Germinal center (tissue), 1 donor: ENCODE results near the gene ARFGAP1.
"Not testable (repeated sequence)": the region's sequence is repeated elsewhere in the genome, so short reads cannot be mapped to it uniquely, and the experiment has no call there.

Experiments used
- DNase-seq: peaks from one replicate; pipeline ENCODE4 v3.0.0; 2012; ENCODE audit warnings: mixed read lengths, low spot score

ARFGAP1 gene

DNA sequence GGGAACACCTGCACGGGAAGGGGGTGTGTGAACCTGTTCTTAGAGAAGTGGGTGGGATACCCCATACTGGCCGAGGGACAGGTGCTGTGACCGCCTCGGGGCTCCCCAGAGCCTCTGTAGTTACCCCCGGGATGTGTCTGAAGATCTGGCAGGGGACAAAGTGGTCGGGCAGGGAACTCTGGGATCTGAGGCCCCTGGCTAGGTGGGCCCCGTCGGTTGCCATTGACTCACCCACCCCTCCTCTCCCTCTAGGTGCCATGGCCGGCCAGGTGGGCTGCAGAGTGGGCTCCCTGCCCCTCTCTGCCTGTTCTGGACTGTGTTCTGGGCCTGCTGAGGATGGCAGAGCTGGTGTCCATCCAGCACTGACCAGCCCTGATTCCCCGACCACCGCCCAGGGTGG, 32.6 kb upstream of the ARFGAP1 start:
- no peak for DNase-seq

DNA sequence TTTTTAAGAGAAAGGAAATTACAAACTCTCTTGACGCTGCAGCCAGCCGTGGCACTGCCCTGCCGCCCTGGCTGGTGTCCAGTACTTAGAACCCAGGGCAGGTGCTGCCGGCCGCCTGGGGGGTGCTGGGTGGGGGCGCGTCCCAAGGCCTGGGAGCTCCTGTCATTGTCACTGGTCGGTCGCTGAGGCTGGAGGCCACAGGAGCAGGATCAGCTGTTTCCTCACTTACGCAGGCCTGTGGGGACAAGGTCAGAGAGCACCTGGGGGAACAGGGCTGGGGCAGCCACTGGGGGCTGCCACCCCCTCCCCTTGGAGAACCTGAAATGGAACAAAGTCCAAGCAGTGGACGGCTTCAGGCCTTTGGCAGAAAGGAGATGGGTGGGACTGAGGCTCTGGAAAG, 31.3 kb upstream of the ARFGAP1 start:
- DNase-seq = no peak

DNA sequence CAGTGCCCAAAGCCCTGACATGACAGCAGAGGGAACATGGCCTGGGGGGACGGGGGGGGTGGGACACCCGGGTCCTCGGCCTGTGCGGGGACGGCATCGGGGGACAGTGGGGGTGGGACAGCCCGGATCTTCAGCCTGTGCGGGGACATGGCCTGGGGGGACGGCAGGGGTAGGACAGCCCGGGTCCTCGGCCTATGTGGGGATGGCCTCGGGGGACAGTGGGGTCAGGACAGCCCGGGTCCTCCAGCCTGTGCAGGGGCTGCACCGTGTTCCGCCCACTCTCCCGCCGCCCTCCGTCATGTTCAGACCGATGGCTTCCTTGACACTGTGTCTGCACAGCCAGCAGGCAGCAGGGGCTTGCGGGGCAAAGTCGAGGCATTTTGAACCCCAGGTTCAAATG, 29.9 kb upstream of the ARFGAP1 start:
- DNase-seq = no peak

DNA sequence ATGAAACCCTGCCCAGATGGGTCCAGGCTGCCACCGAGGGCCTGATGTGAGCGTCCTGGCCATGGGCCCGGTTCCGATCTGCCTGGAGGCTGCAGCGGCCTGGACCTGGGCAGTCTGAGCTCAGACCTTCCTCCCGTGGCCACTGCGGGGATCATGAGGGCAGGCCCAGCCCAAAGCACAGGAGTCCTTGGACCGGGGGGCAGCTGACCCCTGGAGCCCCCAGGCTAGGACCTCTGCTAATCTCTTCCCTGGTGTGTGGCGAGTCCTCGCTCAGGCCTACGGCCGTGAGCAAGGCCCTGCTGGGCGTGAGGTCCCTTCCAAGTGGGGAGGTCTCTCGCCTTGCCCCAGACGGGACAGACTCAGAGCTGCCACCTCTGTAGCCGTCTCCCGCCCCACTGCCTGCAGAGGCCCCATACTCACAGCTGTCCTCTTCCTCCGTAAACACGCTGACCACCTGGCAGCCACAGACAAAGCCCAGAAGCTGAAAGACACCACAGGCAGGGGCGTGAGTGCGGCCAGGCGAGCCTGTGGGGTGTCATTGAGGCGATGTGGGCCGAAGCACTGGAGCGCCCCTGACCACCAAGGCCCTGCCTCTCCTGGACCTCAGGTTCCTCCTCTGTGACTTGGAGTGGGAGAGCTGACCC, 28.9 kb upstream of the ARFGAP1 start:
- no peak for DNase-seq

DNA sequence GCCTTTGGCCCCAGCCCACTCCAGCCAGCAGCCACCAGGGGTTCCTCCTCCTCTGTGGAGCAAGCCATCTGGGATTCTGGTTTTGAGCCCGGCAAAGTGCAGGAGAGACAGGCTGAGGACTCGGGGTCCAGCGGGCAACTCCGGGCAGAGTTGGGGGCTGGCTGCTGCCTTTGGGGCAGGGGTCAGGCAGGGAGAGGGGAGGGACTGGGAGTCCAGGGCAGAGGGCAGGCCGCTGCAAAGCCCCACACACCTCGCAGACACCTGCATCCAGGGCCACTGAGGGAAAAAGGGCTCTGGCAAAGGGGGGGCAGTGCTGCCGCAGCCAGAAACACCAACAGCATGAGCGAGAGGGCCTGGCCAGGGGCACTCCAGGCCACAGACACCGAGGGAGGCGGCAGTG, 28.1 kb upstream of the ARFGAP1 start:
- DNase-seq = no peak

DNA sequence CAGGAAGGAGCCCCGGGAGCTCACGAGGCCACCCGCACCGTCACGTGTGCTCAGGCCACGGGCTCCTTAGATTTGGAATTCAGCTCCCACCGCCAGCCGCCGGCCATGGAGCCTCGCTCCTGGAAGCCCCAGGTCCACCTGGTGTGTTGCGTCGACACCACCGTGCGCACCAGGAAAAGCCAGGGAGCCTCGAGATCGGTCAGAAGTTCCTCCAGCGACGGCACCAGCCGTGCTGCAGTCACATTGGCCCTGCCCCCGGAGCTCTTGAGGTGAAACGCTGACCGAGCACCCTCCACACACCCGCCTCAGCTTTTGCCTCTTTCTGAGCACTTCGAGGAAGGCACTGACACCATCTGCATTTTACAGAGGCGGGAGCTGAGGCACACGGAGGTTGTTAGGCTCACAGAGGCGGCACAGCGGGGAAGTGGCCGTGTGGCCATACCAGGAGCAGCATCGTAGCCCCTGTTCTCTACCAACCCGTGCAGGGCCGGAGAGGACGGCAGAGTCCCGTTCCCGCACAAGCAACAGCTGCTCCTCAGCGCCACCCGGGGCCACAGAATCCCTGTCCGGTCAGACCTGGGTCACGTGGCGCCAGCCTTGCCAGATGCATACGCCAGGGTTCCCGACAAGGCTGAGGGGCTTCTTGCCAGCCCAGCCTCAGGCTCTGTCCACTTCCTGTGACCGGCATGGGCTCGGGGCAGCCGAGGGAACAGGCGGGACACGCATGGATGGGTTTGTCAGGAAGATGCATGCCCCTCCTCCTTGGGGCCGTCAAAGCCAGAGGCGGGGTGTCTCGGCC, 25.9 kb upstream of the ARFGAP1 start:
- DNase-seq = no peak

DNA sequence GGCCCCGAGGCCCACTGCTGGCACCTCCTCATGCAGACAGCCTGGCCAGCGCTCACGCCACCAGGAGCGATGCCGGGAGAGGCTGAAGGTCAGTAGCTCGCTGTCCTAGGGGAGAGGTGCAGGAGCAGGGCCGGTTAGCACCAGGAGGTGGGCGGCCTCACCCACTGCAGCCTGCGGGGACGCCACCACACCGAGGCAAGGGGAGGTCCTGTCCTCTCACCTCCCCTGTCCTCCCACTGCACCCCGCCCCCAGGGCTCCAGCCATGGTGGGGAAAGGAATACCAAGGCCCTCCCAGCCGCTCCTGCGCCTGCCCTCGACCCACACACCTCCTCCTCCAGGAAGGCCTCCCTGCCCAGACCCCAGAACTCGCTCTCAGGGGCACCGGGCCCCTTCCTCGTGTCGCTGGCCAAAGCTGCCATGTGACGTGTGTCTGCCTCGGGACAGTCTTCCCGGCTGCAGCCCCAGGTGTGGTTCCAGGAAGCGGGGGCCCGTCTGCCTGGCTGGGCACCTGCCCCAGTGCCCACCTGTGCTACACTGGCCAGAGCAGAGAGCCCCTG, 24.9 kb upstream of the ARFGAP1 start:
- no peak for DNase-seq

DNA sequence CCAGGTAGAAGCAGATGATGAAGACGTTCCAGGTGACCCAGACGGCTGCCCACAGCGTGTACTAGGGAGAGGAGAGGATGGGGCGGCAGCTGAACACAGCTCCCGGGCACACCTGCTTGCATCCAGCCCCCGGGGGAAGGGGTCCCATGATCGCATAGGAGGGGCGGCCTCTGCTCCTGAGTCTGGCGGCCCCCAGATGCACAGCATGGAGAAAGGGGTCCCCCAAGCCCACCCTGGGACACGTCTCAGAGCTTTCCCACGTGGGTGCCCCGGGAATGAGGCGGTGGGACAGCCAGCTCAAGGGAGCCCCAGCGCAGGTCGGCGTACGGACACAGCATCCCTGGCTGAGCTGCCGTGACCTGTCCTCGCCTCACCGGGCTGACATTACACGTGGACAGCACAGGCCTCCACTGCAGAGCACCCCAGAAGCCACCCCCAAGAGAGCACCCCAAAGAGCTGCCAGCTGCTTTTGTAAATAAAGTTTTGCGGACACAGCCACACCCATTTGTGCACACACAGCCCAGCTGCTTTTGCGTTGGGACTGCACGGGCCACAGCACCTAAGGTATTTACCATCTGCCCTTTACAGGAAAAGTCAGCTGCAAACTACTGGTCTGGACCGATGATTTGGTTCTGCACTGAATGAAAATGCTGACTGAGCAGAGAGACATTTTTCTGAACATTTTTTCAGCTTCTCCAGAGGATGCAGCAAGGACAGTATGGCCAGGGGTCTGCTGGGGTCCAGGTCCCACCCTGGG, 23.6 kb upstream of the ARFGAP1 start:
- no peak for DNase-seq

DNA sequence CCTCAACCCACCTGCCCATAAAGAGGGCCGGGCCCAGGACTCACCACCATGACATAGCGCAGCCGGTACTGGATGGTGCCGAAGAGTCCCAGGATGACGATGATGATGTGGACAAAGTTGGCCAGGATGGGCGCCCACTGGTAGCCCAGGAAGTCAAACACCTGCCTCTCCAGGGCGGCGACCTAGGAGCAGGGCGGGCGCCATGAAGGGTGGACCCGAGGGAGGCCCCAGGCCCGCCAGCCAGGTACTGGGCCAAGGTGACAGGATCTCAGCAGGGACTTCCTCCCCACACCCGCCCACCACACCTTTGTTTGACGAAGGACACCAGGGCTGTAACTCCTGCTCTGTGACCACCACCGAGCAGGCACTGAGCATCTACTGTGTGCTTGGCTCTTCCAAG, 22.7 kb upstream of the ARFGAP1 start:
- DNase-seq = no peak

DNA sequence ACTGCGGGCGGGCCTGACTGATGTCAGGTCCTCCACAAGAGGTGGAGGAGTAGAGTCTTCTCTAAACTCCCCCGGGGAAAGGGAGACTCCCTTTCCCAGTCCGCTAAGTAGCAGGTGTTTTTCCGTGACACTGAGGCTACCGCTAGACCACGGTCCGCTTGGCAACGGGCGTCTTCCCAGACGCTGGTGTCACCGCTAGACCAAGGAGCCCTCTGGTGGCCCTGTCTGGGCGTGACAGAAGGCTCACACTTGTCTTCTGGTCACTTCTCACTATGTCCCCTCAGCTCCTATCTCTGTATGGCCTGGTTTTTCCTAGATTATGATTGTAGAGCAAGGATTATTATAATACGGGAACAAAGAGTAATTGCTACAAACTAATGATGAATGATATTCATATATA, 21.3 kb upstream of the ARFGAP1 start:
- not testable (repeated sequence) for DNase-seq

DNA sequence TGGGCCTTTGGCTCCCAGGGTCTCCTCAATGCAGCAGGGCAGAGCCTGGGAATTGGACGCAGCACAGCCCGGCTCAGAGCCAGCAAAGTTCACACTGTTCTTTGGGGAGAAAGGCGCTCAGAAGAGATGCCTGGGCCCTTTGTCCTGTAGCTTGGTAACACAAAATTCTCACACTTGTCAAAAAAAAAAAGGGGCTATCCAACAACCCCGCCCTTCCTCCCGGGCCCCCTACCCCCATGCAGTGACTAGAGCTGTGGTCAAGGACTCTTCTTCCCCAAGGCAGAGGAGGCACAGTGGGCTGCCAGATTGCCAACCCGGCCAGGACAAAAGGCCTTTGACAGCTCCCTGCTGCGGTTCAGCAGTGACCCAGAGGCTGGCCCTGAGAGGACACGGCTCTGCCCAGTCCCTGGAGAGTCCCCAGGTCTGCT, 20.3 kb upstream of the ARFGAP1 start:
- DNase-seq = no peak

DNA sequence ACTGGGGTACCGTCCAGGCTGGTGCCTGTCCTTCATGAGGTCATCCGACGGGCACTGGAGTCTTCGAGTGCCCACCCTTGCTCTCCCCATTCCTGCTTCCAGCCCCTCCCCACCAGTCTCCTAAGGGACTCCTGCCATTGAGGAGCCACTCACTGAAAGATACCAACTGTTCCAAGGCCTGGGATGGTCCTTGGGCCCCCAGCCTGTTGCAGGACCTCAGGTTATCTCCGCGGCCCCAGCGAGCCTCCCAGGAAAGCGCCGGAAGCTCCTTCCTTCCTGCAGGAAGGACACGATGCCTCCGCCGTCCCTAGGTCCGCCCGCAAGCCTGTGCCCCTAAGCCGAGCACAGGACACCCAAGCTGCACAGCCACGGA, 19.6 kb upstream of the ARFGAP1 start:
- DNase-seq = no peak

DNA sequence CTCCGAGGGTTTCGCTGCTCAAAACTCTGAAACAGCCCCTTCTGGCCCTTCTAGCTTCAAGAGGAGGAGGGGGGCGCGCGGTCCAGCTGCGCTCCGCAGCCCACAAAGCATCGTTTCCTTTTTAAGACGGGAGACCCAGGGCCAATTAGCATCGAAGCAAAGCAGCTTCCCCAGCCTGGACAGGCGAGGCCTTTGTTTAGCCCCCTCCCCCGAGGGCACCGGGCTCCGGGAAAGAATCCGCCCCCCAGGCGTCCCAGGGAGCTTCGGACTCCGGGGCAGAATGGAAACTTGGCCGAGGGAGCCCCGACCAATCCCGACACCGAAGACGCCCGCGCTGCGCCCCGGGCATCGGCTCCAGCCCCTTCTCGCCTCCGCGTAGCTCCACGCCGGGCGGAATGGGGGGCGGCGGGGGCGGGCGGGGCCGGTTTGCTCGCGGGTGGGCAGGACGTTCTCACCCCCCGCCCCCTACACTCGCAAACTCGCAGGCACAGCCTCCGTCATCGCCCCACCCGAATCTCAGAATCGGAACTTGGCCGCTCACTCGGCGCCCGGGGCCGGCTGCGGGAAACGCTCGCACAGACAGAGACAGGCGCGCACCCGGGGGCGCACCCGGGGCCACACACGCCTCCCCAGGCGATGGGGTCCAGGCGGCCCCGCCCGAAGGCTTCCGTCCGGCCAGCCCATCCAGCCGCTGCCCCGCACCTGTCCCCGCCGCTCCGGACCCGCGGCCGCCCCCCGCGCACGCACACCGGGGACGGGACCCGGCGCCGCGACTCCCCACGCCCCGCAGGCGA, 19.0 kb upstream of the ARFGAP1 start:
- DNase-seq = peak; percentile 26

DNA sequence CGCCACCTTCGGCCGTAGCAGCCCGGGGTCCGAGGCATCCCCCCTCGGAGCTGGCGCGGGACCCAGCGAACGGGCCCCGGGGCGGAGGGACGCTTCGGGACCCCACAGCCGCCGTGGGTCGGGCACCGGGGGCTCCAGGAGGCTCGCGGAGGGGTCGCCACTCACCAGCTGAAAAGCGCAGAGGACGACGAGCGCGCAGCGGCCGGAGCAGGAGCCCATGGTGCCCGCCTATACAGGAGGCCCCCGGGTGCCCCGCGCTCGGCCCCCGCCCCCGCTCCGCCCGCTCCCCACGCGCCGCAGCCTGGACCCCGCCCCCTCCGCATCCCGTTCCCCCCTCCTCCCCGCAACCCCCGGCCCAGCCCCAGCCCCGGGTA, 18.4 kb upstream of the ARFGAP1 start, which contains the start of gene NKAIN4:
Gene NKAIN4, minus strand, starts transcription at position 232 of the 374 bp plus-strand sequence. Its CDS starts 13 bp downstream, at position 219.
- no peak for DNase-seq

DNA sequence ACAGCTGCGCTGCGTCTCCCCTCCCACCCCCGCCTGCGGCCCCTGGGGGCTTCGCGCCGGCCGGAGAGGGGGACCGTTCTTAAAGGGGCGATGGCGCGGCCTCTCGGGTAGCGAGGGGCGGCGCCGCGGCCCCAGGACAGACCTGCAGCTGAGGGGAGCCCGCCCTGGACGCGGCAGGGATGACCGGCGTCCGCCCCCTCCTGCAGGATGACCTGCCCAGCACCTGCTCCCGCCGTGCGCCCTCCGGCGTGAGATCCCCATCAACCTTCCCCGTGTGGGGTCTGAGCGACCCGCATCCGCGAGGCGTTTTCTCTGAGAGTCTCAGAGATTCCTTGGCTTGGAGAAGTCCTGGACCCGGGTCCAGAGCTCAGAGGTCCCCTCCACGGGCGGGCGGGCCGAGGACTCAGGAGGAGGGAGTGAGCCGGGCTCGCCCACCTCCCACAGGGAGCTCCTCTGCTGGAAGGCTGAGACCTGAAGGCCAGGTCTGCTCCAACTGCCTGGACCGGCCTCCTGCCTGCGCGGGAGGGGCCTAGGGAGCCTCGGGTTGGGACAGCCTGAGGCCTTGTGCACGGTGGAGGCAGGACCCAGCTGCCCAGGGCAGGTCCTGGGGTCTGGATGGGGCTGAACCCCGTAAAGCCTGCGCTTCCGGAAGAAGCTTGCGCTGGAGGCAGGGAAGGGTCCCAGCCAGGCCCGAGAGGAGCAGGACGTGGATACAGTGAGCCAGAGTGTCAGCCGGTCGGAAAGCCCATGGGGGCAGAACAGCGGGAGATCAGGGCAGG, 17.8 kb upstream of the ARFGAP1 start:
- DNase-seq = no peak

DNA sequence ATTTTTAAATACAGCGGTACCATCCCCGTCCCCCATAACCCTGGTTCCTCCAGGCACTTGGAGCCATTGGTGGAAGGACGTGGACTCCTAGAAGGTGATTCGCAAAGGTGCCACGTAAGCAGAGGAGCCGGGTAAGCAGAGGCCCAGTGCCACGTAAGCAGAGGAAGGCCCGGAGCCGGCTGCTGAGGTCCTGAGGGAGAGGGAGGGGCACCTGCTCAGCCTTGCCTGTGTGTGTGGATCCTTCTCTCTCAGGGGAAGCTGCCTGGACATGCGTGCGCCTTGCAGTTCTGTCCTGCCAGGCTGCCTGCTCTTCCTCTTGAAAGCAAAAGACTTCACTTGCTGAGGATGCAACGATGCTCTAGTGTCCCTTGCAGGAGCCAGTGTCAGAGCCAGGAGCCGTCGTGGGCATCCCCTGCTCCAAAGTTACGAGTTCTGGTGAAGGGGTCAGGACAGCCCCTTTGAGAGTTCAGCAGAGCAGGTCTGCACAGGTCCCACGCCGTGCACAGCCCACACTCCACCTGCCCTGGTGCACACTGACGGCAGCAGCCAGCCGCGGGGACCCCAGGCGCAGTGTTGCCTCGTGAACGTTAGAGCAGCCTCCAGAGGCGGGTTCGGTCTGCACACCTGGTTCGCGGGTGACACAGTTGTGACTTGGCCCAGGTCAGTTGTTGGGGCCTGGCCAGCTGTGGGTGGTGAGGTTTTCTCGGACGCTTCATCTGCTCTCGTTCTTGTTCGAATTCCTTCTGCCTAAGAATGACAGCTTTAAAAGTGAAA, 16.5 kb upstream of the ARFGAP1 start:
- no peak for DNase-seq

DNA sequence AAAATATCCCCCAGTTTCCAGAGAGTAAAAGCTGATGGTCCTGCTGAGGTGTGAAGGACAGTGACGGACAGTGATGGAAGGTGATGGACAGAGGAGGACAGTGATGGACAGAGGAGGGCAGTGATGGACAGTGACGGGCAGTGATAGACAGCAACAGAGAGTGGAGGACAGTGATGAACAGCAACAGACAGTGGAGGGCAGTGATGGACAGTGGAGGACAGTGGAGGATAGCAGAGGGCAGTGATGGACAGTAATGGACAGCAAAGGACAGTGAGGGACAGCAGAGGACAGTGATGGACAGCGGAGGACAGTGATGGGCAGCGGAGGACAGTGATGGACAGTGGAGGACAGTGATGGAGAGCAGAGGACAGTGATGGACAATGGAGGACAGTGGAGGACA, 15.7 kb upstream of the ARFGAP1 start:
- no peak for DNase-seq

DNA sequence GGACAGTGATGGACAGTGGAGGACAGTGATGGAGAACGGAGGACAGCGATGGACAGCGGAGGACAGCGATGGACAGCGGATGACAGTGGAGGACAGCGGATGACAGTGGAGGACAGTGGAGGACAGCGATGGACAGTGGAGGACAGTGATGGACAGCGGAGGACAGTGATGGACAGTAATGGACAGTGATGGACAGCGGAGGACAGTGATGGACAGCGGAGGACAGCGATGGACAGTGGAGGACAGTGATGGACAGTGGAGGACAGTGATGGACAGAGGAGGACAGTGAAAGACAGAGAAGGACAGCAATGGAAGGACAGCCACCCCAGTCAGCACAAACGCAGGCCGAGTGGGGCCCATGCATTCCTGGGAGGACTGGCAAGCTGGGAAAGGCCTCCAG, 15.0 kb upstream of the ARFGAP1 start:
- DNase-seq = no peak

DNA sequence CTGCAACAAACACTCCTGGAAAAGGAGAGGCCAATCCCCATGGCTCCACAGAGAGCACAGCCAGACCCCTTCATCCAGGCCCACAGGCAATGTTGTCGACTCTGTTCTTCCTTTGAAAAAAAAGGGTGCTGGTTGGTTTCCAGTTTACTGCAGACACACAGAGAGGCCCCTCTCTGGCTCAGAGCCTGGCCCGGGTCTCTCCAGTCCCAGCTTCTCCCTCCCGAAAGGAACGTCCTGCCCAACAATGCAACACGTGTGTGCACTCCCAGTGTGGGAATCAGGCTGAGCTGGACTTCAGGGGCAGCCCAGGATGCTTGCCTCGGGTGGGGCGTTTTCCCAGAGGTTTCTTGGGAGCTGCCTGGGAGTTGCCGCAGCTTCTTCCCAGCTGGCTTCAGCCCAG, 13.8 kb upstream of the ARFGAP1 start:
- no peak for DNase-seq

DNA sequence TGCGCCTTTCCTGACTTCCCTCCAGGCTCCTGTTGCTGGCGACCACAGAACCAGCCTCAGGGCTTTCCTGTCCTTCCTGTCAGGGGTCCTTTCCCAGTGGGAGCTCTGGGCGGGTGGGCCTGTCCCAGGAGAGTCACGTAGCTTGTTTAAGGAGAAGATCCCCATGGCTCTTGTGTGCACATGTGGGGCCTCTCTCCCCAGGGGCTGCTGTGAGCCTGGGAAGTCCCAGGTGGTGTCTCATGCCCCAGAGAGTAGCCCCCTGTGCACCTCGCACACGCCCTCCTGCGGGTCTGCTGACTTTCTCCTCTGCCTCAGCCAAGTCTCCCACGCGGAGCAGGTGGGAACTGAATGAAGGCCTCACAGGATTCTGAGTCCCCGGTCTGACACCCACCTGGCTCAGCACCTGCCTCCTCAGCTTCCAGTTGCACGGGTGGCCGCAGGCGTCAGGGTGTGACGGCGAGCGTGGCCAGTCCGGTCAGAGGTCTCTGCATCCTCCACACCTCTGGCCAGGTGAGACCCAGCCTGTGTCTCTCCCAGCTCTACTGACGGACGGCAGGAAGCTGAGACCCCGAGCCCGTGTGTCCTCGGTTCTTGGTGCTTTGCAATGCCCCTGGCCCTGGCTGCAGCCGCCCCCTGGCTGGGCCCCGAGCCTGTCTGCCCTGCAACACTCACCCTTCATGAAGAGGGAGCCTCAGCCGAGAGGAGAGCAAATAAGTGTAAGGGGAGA, 12.7 kb upstream of the ARFGAP1 start:
- DNase-seq = no peak
